ENCODE measurements around the gene PAX2.

The PAX2 gene

DNA sequence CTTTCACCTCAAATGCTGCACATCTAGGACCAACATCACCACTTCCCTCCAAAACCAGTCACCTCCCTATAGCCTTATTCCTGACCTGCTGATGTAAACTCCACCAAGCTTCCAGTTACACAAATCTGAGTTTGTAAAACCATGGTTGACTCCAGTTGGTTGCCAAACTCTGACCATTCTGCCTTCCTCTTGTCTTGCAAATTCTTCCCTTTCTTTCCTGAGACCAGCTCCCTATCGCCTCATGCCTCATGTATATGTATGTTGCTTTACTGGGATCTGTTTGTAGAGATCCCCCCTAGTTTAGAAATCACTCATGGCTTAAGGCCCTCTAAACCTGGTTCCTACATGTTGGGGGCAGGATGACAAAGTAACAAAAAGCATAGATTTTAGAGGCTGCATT lies 31.3 kb downstream of the PAX2 start:
- in situ Hi-C loops (cut with MboI; ENCODE audit: low sequenced_read_pairs, unreplicated experiment): no loop called here
- TF ChIP-seq, protein P1, sequence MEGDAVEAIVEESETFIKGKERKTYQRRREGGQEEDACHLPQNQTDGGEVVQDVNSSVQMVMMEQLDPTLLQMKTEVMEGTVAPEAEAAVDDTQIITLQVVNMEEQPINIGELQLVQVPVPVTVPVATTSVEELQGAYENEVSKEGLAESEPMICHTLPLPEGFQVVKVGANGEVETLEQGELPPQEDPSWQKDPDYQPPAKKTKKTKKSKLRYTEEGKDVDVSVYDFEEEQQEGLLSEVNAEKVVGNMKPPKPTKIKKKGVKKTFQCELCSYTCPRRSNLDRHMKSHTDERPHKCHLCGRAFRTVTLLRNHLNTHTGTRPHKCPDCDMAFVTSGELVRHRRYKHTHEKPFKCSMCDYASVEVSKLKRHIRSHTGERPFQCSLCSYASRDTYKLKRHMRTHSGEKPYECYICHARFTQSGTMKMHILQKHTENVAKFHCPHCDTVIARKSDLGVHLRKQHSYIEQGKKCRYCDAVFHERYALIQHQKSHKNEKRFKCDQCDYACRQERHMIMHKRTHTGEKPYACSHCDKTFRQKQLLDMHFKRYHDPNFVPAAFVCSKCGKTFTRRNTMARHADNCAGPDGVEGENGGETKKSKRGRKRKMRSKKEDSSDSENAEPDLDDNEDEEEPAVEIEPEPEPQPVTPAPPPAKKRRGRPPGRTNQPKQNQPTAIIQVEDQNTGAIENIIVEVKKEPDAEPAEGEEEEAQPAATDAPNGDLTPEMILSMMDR (IDR thresholded peaks at IDR 0.05; ENCODE audit: borderline replicate concordance, control extremely low read depth, extremely low read depth, insufficient read depth, missing control alignments): no peak
- no peak for DNase-seq (ENCODE audit: low spot score)

DNA sequence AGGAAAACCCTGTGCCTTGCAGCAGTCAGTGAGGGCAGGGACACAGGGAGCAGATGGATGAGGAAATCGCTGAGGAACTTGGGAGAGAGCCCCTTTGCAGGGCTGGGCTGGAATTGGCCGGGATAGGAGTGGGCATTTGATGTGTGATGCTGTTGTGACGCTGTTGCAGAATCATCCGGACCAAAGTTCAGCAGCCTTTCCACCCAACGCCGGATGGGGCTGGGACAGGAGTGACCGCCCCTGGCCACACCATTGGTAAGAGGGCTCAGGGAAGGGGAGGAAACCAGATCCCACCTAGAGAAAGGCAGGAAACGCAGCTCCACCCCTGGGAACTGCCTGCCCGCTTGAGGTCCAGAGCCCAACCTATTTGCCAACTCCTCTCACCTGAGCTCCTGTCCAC lies 33.9 kb downstream of the PAX2 start:
- no peak for DNase-seq (ENCODE audit: low spot score)
- in situ Hi-C loops (cut with MboI; ENCODE audit: low sequenced_read_pairs, unreplicated experiment): no loop called here
- TF ChIP-seq, protein P1 (IDR thresholded peaks at IDR 0.05; ENCODE audit: borderline replicate concordance, control extremely low read depth, extremely low read depth, insufficient read depth, missing control alignments): no peak

DNA sequence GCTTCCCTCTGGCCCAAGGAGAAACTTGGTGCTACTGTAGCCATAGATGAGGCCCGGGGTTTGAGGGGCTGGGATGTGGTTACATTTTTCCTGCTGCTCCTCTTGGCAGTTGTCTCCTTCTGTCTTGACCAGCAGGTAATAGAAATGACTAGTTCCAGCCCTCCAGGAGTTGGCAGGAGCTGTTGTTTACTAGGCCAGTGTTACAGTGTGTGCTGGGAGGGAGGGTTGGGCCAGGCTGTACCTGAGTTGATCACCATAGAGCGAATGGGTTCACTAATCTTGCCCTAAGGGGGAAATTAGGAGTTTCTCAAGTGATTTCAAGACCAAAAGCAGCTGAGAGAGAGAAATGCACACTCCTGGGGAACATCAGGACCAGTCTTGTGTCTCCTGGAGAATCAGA lies 34.9 kb downstream of the PAX2 start:
- DNase-seq (ENCODE audit: low spot score): no peak
- TF ChIP-seq, protein P1 (IDR thresholded peaks at IDR 0.05; ENCODE audit: borderline replicate concordance, control extremely low read depth, extremely low read depth, insufficient read depth, missing control alignments): no peak
- in situ Hi-C loops (cut with MboI; ENCODE audit: low sequenced_read_pairs, unreplicated experiment): no loop called here

DNA sequence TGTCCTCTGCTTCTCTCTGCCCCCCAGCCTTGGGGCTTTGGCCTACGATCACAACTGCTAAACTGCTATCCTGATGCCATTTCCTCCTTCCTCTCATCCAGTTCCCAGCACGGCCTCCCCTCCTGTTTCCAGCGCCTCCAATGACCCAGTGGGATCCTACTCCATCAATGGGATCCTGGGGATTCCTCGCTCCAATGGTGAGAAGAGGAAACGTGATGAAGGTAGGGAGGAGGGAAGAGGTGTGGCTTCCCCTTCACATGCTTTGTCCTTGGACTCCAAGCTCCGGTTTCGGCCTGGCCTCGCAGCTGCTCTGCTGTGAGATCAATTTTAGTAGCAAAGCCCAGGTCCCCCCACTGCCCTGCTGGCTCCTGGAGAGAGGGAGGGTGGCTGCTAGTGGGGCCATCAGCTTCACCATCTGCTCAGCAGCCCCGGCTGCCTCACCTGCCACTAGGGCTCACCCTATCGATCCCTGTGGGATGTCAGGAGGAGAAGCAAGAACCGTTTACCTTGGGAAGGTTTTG lies 35.8 kb downstream of the PAX2 start:
- in situ Hi-C loops (cut with MboI; ENCODE audit: low sequenced_read_pairs, unreplicated experiment): no loop called here

DNA sequence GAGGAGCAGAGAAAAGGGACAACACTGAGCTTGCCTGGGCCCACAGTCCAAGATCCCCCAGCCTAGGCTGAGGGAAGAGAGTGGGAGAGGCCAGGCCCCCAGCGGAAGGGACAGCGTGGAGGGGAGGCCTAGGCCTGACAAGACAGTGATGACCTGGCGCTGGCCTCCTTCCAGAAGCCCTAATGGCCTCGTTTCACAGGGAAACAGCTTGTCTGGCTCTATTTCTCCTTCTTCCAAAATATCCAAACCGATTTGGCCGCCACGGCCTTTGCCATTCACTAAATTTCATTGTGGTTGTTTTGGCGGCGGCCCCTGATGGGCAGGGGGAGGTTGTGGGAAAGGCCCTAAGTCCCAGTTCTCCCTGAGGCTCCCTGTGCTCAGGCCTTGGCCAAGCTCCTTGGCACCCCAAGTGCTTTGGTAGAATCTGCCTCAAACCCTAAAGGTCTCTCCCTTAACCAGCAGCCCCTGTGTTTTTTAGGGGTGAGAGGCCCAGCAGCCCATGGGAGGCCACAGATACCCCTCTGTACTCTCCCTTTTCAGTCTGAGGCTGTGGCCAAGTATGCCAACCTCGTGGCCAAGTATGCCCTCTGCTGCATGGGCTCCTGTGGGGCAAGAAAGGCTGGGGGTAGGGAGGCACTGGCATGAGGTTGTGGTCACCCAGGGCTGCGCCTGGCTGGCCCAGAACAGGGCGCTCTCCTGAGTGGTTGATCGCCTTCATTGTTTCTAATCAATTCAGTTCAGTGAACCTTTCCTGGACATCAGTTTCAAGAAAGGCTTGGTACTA lies 37.3 kb downstream of the PAX2 start:
- in situ Hi-C loops (cut with MboI; ENCODE audit: low sequenced_read_pairs, unreplicated experiment): no loop called here
- no peak for DNase-seq (ENCODE audit: low spot score)
- TF ChIP-seq, protein P1 (IDR thresholded peaks at IDR 0.05; ENCODE audit: borderline replicate concordance, control extremely low read depth, extremely low read depth, insufficient read depth, missing control alignments): no peak

More for the DNA sequence above, 35.8 kb downstream of the PAX2 start:
- no peak for DNase-seq (ENCODE audit: low spot score)
- TF ChIP-seq, protein P1 (IDR thresholded peaks at IDR 0.05; ENCODE audit: borderline replicate concordance, control extremely low read depth, extremely low read depth, insufficient read depth, missing control alignments): no peak

DNA sequence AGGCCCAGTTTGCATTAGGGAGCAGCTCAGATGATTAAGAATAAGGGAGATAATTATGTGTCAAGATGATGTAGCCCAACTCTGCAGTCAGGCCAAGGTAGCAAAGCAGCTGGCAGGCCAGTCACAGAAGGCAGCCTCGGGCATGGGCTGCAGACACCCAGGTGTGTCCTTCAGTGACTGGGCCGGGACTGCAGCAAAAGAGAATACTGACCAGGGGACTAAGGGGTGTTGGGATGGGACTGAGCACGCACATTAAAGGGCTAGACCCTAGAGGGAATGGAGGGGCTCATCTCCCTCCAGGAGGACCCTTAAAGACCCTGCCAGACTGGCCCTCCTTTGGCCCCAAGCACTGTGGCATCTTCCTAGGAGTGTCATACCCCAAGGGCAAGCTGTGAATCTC lies 38.7 kb downstream of the PAX2 start:
- TF ChIP-seq, protein P1 (IDR thresholded peaks at IDR 0.05; ENCODE audit: borderline replicate concordance, control extremely low read depth, extremely low read depth, insufficient read depth, missing control alignments): no peak
- in situ Hi-C loops (cut with MboI; ENCODE audit: low sequenced_read_pairs, unreplicated experiment): no loop called here
- no peak for DNase-seq (ENCODE audit: low spot score)
